GM23338 (cell line): ENCODE measurements around the gene AHNAK. TPM values are rescaled to one million over a fixed set of nuclear protein-coding genes. Genes with fewer than 3 reads are reported as not detected.

Experiments used
- ATAC-seq: fragments of 200-7000 bp; cut with Tn5 transposase; 3 replicates; pipeline ENCODE4 v1.9.1; 2020
- DNase-seq: peaks from one replicate; pipeline ENCODE4 v3.0.0-alpha.2; 2015; ENCODE audit warnings: low spot score
- H2AFZ ChIP-seq: fragments of 200-600 bp; sonication (generic); 2 replicates; pipeline ENCODE4 v1.8.0; 2016; ENCODE audit warnings: antibody characterized with exemption, mild to moderate bottlenecking, moderate library complexity
- H3F3A ChIP-seq: fragments of 200-600 bp; sonication (generic); replicated peaks from 2 replicates; pipeline ENCODE4 v1.8.0; 2017; ENCODE audit warnings: antibody characterized with exemption, mixed run types, low read depth
- H3K27ac ChIP-seq: fragments of 200-600 bp; sonication (generic); 2 replicates; pipeline ENCODE4 v1.6.1; 2016; ENCODE audit warnings: low read depth
- H3K27me3 ChIP-seq: fragments of 200-600 bp; sonication (generic); 2 replicates; pipeline ENCODE4 v1.8.0; 2016; ENCODE audit warnings: mild to moderate bottlenecking, mixed run types, moderate library complexity; ENCODE audit not compliant: insufficient read depth
- H3K36me3 ChIP-seq: fragments of 200-600 bp; sonication (generic); 2 replicates; pipeline ENCODE4 v1.8.0; 2016; ENCODE audit warnings: mild to moderate bottlenecking; ENCODE audit not compliant: insufficient read depth
- H3K4me1 ChIP-seq: fragments of 200-600 bp; sonication (generic); 2 replicates; pipeline ENCODE4 v1.8.0; 2016; ENCODE audit warnings: mild to moderate bottlenecking, moderate library complexity; ENCODE audit not compliant: insufficient read depth
- H3K4me2 ChIP-seq: fragments of 200-600 bp; sonication (generic); 2 replicates; pipeline ENCODE4 v1.7.1; 2017; ENCODE audit warnings: mixed run types
- H3K4me3 ChIP-seq: fragments of 200-600 bp; sonication (generic); 2 replicates; pipeline ENCODE4 v1.6.1; 2016; ENCODE audit warnings: mixed run types
- H3K79me2 ChIP-seq: fragments of 200-600 bp; sonication (generic); replicated peaks from 2 replicates; pipeline ENCODE4 v1.8.0; 2017; ENCODE audit warnings: mild to moderate bottlenecking; ENCODE audit not compliant: insufficient read depth
- H3K9me2 ChIP-seq: fragments of 200-600 bp; sonication (generic); 2 replicates; pipeline ENCODE4 v1.8.0; 2017; ENCODE audit not compliant: insufficient read depth
- H4K20me1 ChIP-seq: fragments of 200-600 bp; sonication (generic); replicated peaks from 2 replicates; pipeline ENCODE4 v1.8.0; 2017; ENCODE audit warnings: mild to moderate bottlenecking; ENCODE audit not compliant: insufficient read depth
- H3K27ac Mint-ChIP-seq: 2 replicates; pipeline ENCODE4 v1.8.0; 2020; ENCODE audit warnings: inconsistent platforms, mild to moderate bottlenecking, moderate library complexity, mixed read lengths
- H3K27me3 Mint-ChIP-seq: 3 replicates; pipeline ENCODE4 v1.8.0; 2022; ENCODE audit warnings: low read depth, mild to moderate bottlenecking, moderate library complexity, mixed read lengths, inconsistent platforms; ENCODE audit not compliant: insufficient read depth, poor library complexity
- H3K36me3 Mint-ChIP-seq: 3 replicates; pipeline ENCODE4 v1.8.0; 2021; ENCODE audit warnings: low read depth, mild to moderate bottlenecking, inconsistent platforms, moderate library complexity, mixed read lengths
- H3K4me1 Mint-ChIP-seq: 3 replicates; pipeline ENCODE4 v1.8.0; 2020; ENCODE audit warnings: mild to moderate bottlenecking, inconsistent platforms, mixed read lengths
- H3K4me3 Mint-ChIP-seq: 3 replicates; pipeline ENCODE4 v1.8.0; 2021; ENCODE audit warnings: moderate library complexity, mild to moderate bottlenecking, inconsistent platforms, mixed read lengths
- H3K9me3 Mint-ChIP-seq: 3 replicates; pipeline ENCODE4 v1.8.0; 2020; ENCODE audit warnings: moderate library complexity, mild to moderate bottlenecking, inconsistent platforms, mixed read lengths
- CREB1 ChIP-seq: fragments of 250-450 bp; sonication (Bioruptor Pico); IDR thresholded peaks from 2 replicates; pipeline ENCODE4 v1.5.0; 2020; ENCODE audit warnings: low read depth, mild to moderate bottlenecking, moderate library complexity
- EZH2 ChIP-seq: fragments of 200-600 bp; sonication (generic); IDR thresholded peaks from one replicate; pipeline ENCODE4 v1.8.0; 2017; ENCODE audit warnings: antibody characterized with exemption, mild to moderate bottlenecking, low read depth; ENCODE audit not compliant: unreplicated experiment
- EZH2phosphoT487 ChIP-seq: fragments of 200-600 bp; sonication (generic); IDR thresholded peaks from one replicate; pipeline ENCODE4 v1.8.1; 2018; ENCODE audit warnings: antibody characterized with exemption; ENCODE audit not compliant: unreplicated experiment
- POLR2AphosphoS5 ChIP-seq: IDR thresholded peaks from 2 replicates; pipeline ENCODE4 v1.6.1; 2016; ENCODE audit warnings: antibody characterized with exemption, low read depth
- ZNF114 ChIP-seq: fragments of 250-450 bp; sonication (Bioruptor Pico); IDR thresholded peaks from 2 replicates; pipeline ENCODE4 v1.5.0; 2020; ENCODE audit warnings: mild to moderate bottlenecking, moderate library complexity
- polyA plus RNA-seq: library from polyadenylated mRNA; unstranded; fragments of >200 nt; fragmentation: Nextera tagmentation; extraction: Ambion mirVana; gene quantifications from 2 replicates; pipeline ENCODE4 v1.2.1, GENCODE V29; 2016
- total RNA-seq: library from RNA; depleted of rRNA; stranded (reverse); fragments of >200 nt; shearing (Covaris generic); gene quantifications from 2 replicates; pipeline ENCODE4 v1.2.3, GENCODE V29; 2014
- TF ChIP-seq, protein P1 (sequence below): IDR thresholded peaks from 2 replicates; pipeline ENCODE4 v1.6.1; 2016; ENCODE audit warnings: antibody characterized with exemption
- TF ChIP-seq, protein P2 (sequence below): IDR thresholded peaks from one replicate; pipeline ENCODE4 v1.6.1; 2018; ENCODE audit warnings: antibody characterized with exemption; ENCODE audit not compliant: unreplicated experiment
- TF ChIP-seq, protein P3 (sequence below): fragments of 250-450 bp; sonication (Bioruptor Pico); IDR thresholded peaks from 2 replicates; pipeline ENCODE4 v1.5.0; 2020; ENCODE audit warnings: mild to moderate bottlenecking, moderate library complexity

AHNAK gene
- total and polyA plus RNA-seq, 2 experiments from 2014 or later: 0.91 to 2.1 TPM

DNA sequence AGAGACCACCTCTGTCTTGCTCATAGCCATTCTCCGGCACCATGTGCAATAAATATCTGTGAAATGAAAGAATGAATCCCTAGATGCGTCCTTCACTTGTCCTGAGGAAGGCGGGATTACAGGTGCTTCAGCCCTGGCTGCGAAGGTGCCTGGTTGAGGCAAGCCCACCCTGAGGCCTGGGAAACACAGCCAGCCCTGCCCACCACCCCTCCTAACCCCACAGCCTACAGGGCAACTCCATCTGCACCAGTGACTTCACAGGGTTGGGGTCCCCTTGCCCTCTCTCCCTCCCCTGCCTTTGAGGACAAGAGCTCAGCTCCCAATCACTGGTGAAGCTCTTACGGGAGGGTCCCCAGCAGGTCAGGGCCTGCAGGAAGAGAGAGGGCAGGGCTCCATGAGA, 145.2 kb downstream of the AHNAK start (continued):
- TF ChIP-seq CREB1 (CRISPR knock-in tag) (no peak), POLR2AphosphoS5 (no peak), EZH2phosphoT487 (no peak), EZH2 (no peak)
- TF ChIP-seq, protein P1, sequence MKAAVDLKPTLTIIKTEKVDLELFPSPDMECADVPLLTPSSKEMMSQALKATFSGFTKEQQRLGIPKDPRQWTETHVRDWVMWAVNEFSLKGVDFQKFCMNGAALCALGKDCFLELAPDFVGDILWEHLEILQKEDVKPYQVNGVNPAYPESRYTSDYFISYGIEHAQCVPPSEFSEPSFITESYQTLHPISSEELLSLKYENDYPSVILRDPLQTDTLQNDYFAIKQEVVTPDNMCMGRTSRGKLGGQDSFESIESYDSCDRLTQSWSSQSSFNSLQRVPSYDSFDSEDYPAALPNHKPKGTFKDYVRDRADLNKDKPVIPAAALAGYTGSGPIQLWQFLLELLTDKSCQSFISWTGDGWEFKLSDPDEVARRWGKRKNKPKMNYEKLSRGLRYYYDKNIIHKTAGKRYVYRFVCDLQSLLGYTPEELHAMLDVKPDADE: no peak

DNA sequence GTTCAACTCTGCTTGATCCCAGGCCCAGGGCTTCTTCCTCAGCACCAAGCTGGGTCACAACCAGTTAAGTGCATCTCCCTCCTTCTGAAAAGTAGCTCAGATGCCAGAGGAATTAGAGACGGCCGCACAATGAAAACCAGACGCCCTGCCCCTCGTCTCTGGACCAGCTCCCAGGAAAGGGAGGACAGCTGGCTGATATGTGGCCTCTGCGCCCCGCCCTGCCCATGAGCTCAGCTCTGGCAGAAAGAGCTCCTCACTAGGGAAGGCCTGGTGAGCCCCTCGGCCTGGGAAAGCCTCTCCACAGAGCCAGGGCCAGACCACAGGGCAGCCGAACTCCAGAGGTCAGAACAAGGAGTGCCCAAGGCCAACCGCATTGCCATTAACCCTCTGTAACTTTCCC, 145.8 kb downstream of the AHNAK start:
- no peaks in the 10 kb centered on the region for H3K36me3 ChIP-seq
- no peaks in the 10 kb centered on the region for H3K79me2 ChIP-seq
- H3K27me3 ChIP-seq: no peaks in the 10 kb centered on the region
- H3K4me1 ChIP-seq: peaks cover 4% of the 10 kb centered on the region; the same call in 1 of the 2 replicates
- Mint-ChIP-seq H3K27me3 (peaks cover 14% of the 10 kb centered on the region), H3K4me1 (peaks cover 31% of the 10 kb centered on the region), H3K36me3 (no peaks in the 10 kb centered on the region), H3K4me3 (no peak overlapping the region), H3K9me3 (no peaks in the 10 kb centered on the region; the same call in 2 of the 3 replicates), H3K27ac (no peak overlapping the region)
- H4K20me1 ChIP-seq: no peaks in the 10 kb centered on the region
- H3F3A ChIP-seq: no peaks in the 10 kb centered on the region
- DNase-seq (no peak), ATAC-seq (no peak)
- no peak overlapping the region for H3K4me2 ChIP-seq
- no peak overlapping the region for H3K27ac ChIP-seq
- TF ChIP-seq, protein P2, sequence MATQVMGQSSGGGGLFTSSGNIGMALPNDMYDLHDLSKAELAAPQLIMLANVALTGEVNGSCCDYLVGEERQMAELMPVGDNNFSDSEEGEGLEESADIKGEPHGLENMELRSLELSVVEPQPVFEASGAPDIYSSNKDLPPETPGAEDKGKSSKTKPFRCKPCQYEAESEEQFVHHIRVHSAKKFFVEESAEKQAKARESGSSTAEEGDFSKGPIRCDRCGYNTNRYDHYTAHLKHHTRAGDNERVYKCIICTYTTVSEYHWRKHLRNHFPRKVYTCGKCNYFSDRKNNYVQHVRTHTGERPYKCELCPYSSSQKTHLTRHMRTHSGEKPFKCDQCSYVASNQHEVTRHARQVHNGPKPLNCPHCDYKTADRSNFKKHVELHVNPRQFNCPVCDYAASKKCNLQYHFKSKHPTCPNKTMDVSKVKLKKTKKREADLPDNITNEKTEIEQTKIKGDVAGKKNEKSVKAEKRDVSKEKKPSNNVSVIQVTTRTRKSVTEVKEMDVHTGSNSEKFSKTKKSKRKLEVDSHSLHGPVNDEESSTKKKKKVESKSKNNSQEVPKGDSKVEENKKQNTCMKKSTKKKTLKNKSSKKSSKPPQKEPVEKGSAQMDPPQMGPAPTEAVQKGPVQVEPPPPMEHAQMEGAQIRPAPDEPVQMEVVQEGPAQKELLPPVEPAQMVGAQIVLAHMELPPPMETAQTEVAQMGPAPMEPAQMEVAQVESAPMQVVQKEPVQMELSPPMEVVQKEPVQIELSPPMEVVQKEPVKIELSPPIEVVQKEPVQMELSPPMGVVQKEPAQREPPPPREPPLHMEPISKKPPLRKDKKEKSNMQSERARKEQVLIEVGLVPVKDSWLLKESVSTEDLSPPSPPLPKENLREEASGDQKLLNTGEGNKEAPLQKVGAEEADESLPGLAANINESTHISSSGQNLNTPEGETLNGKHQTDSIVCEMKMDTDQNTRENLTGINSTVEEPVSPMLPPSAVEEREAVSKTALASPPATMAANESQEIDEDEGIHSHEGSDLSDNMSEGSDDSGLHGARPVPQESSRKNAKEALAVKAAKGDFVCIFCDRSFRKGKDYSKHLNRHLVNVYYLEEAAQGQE: no peak
- TF ChIP-seq POLR2AphosphoS5: no peak
- TF ChIP-seq, protein P1: no peak
- TF ChIP-seq ZNF114 (CRISPR knock-in tag): no peak
- no peak overlapping the region for H2AFZ ChIP-seq
- H3K9me2 ChIP-seq: no peaks in the 10 kb centered on the region
- H3K4me3 ChIP-seq: no peak overlapping the region

DNA sequence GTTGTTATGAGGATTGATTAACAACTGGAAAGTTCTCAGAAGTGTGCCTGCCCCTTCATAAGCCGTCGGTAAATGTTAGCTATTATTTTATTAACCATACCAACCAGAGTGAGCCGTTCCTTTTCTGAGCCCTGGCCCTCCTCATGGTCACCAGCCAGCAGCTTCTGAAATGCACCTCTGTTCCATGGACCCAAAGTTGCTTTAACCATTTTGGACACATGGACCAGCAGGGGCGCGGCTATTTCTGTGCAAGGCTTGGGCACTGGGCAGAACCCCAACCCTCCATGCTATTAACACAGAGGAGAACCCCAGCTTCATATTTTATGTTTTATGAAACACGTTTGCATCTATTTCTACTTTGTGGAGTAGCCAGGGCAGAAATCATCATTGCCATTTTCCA, 146.3 kb downstream of the AHNAK start:
- no peaks in the 10 kb centered on the region for H3F3A ChIP-seq
- no peaks in the 10 kb centered on the region for H3K27me3 ChIP-seq
- H3K79me2 ChIP-seq: no peaks in the 10 kb centered on the region
- ATAC-seq (no peak), DNase-seq (no peak)
- peaks cover 7% of the 10 kb centered on the region for H3K4me1 ChIP-seq
- Mint-ChIP-seq H3K27ac (no peak overlapping the region), H3K9me3 (no peaks in the 10 kb centered on the region), H3K4me3 (no peak overlapping the region), H3K36me3 (no peaks in the 10 kb centered on the region), H3K27me3 (peaks cover 14% of the 10 kb centered on the region), H3K4me1 (peaks cover 33% of the 10 kb centered on the region)
- H3K9me2 ChIP-seq: no peaks in the 10 kb centered on the region
- no peak overlapping the region for H3K4me3 ChIP-seq
- no peak overlapping the region for H3K4me2 ChIP-seq
- H4K20me1 ChIP-seq: no peaks in the 10 kb centered on the region
- no peaks in the 10 kb centered on the region for H3K36me3 ChIP-seq
- no peak overlapping the region for H3K27ac ChIP-seq
- H2AFZ ChIP-seq: no peak overlapping the region
- TF ChIP-seq, protein P3, sequence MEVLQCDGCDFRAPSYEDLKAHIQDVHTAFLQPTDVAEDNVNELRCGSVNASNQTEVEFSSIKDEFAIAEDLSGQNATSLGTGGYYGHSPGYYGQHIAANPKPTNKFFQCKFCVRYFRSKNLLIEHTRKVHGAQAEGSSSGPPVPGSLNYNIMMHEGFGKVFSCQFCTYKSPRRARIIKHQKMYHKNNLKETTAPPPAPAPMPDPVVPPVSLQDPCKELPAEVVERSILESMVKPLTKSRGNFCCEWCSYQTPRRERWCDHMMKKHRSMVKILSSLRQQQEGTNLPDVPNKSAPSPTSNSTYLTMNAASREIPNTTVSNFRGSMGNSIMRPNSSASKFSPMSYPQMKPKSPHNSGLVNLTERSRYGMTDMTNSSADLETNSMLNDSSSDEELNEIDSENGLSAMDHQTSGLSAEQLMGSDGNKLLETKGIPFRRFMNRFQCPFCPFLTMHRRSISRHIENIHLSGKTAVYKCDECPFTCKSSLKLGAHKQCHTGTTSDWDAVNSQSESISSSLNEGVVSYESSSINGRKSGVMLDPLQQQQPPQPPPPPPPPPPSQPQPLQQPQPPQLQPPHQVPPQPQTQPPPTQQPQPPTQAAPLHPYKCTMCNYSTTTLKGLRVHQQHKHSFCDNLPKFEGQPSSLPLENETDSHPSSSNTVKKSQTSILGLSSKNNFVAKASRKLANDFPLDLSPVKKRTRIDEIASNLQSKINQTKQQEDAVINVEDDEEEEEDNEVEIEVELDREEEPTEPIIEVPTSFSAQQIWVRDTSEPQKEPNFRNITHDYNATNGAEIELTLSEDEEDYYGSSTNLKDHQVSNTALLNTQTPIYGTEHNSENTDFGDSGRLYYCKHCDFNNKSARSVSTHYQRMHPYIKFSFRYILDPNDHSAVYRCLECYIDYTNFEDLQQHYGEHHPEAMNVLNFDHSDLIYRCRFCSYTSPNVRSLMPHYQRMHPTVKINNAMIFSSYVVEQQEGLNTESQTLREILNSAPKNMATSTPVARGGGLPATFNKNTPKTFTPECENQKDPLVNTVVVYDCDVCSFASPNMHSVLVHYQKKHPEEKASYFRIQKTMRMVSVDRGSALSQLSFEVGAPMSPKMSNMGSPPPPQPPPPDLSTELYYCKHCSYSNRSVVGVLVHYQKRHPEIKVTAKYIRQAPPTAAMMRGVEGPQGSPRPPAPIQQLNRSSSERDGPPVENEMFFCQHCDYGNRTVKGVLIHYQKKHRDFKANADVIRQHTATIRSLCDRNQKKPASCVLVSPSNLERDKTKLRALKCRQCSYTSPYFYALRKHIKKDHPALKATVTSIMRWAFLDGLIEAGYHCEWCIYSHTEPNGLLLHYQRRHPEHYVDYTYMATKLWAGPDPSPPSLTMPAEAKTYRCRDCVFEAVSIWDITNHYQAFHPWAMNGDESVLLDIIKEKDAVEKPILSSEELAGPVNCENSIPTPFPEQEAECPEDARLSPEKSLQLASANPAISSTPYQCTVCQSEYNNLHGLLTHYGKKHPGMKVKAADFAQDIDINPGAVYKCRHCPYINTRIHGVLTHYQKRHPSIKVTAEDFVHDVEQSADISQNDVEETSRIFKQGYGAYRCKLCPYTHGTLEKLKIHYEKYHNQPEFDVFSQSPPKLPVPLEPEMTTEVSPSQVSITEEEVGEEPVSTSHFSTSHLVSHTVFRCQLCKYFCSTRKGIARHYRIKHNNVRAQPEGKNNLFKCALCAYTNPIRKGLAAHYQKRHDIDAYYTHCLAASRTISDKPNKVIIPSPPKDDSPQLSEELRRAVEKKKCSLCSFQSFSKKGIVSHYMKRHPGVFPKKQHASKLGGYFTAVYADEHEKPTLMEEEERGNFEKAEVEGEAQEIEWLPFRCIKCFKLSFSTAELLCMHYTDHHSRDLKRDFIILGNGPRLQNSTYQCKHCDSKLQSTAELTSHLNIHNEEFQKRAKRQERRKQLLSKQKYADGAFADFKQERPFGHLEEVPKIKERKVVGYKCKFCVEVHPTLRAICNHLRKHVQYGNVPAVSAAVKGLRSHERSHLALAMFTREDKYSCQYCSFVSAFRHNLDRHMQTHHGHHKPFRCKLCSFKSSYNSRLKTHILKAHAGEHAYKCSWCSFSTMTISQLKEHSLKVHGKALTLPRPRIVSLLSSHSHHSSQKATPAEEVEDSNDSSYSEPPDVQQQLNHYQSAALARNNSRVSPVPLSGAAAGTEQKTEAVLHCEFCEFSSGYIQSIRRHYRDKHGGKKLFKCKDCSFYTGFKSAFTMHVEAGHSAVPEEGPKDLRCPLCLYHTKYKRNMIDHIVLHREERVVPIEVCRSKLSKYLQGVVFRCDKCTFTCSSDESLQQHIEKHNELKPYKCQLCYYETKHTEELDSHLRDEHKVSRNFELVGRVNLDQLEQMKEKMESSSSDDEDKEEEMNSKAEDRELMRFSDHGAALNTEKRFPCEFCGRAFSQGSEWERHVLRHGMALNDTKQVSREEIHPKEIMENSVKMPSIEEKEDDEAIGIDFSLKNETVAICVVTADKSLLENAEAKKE (CRISPR knock-in tag): no peak
